Measurements from ENCODE around the gene SLC30A10.

DNA sequence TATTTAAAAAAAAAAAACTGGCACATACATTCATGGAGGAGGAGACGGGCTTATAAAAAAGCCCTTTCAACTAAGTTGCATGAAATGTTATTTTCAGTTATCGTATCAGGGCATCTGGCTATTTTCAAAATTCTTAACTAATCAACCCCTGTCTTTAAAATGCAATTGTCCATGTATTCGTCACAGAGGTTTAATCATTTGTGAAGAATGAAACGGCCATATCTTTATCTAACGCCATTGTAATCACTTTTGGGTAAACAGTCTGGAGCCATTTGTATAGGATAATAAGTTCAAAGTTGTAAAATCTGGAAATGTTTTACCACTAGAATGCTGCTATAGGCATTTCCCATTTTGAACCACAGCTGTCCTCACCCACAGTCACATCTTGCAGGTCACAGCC lies 30.4 kb downstream of the SLC30A10 start:
- no peak for TF ChIP-seq POLR2AphosphoS5 (IDR thresholded peaks at IDR 0.05; ENCODE audit: low read depth, low read length)
- TF ChIP-seq POLR2A (IDR thresholded peaks at IDR 0.05; ENCODE audit: low read depth, low read length): no peak
- no peak for TF ChIP-seq SPI1 (IDR thresholded peaks at IDR 0.05; ENCODE audit: low read depth, low read length)
- no peak for TF ChIP-seq TAF1 (IDR thresholded peaks at IDR 0.05; ENCODE audit: low read depth, low read length)
- no peak for TF ChIP-seq POU2F2 (IDR thresholded peaks at IDR 0.05; ENCODE audit: low read depth, low read length)

All from GM12891 (cell line).